Hepatocyte (in vitro differentiated cells): ENCODE data around the gene CD34. TPM values are rescaled to one million over a fixed set of nuclear protein-coding genes. Genes with fewer than 3 reads are reported as not detected.
A peak's percentile ranks its signal among the peaks of the same experiment; 100 is the strongest.

Experiments used
- DNase-seq: peaks from one replicate; pipeline ENCODE4 v3.0.0-alpha.2; 2016; ENCODE audit warnings: low spot score
- H2AFZ ChIP-seq: fragments of 200-600 bp; sonication (generic); 2 replicates; pipeline ENCODE4 v1.6.0; 2016; ENCODE audit warnings: antibody characterized with exemption, mild to moderate bottlenecking
- H3K27ac ChIP-seq: fragments of 200-600 bp; sonication (generic); 2 replicates; pipeline ENCODE4 v1.5.1; 2016; ENCODE audit warnings: mild to moderate bottlenecking
- H3K27me3 ChIP-seq: fragments of 200-600 bp; sonication (generic); 2 replicates; pipeline ENCODE4 v1.6.1; 2016
- H3K36me3 ChIP-seq: fragments of 200-600 bp; sonication (generic); replicated peaks from 2 replicates; pipeline ENCODE4 v1.5.1; 2016; ENCODE audit warnings: low read depth; ENCODE audit not compliant: insufficient read depth
- H3K4me1 ChIP-seq: fragments of 200-600 bp; sonication (generic); 2 replicates; pipeline ENCODE4 v1.5.1; 2016; ENCODE audit warnings: mild to moderate bottlenecking, moderate library complexity; ENCODE audit not compliant: insufficient read depth
- H3K4me2 ChIP-seq: fragments of 200-600 bp; sonication (generic); 2 replicates; pipeline ENCODE4 v1.6.0; 2016
- H3K4me3 ChIP-seq: fragments of 200-600 bp; sonication (generic); 2 replicates; pipeline ENCODE4 v1.5.1; 2016; ENCODE audit warnings: mild to moderate bottlenecking
- H3K79me2 ChIP-seq: fragments of 200-600 bp; sonication (generic); 2 replicates; pipeline ENCODE4 v1.6.0; 2017; ENCODE audit warnings: mild to moderate bottlenecking
- H3K9me2 ChIP-seq: fragments of 200-600 bp; sonication (generic); replicated peaks from 2 replicates; pipeline ENCODE4 v1.6.0; 2017; ENCODE audit warnings: mild to moderate bottlenecking; ENCODE audit not compliant: insufficient read depth
- H3K9me3 ChIP-seq: fragments of 200-600 bp; sonication (generic); 2 replicates; pipeline ENCODE4 v1.5.1; 2016; ENCODE audit warnings: low read depth, mild to moderate bottlenecking
- H4K20me1 ChIP-seq: fragments of 200-600 bp; sonication (generic); 2 replicates; pipeline ENCODE4 v1.6.0; 2016; ENCODE audit warnings: mild to moderate bottlenecking; ENCODE audit not compliant: insufficient read depth, poor library complexity, severe bottlenecking
- CTCF ChIP-seq: fragments of 200-600 bp; sonication (generic); IDR thresholded peaks from 2 replicates; pipeline ENCODE4 v1.5.1; 2016; ENCODE audit warnings: antibody characterized with exemption, mild to moderate bottlenecking; ENCODE audit not compliant: poor library complexity
- EZH2 ChIP-seq: fragments of 200-600 bp; sonication (generic); IDR thresholded peaks from 2 replicates; pipeline ENCODE4 v1.6.1; 2016; ENCODE audit warnings: antibody characterized with exemption, mild to moderate bottlenecking, borderline replicate concordance
- EZH2phosphoT487 ChIP-seq: fragments of 200-600 bp; sonication (generic); IDR thresholded peaks from one replicate; pipeline ENCODE4 v1.6.1; 2018; ENCODE audit warnings: antibody characterized with exemption, mild to moderate bottlenecking, low read depth, moderate library complexity; ENCODE audit not compliant: unreplicated experiment, severe bottlenecking
- WGBS: methylation state at CpG from one replicate; pipeline ENCODE4 v1.1.6; 2016; ENCODE audit warnings: low lambda C conversion rate; ENCODE audit errors: missing lambda C conversion rate; 5-methylcytosine and 5-hydroxymethylcytosine counted together
- polyA plus RNA-seq: library from polyadenylated mRNA; unstranded; fragments of >200 nt; fragmentation: Nextera tagmentation; extraction: Ambion mirVana; gene quantifications from 2 replicates; pipeline ENCODE4 v1.2.1, GENCODE V29; 2016
- total RNA-seq: library from RNA; depleted of rRNA; stranded (reverse); fragments of >200 nt; gene quantifications from 2 replicates; pipeline ENCODE4 v1.2.3, GENCODE V29; 2014

Gene CD34
- total and polyA plus RNA-seq, 2 experiments from 2014 or later, result 0.90 to 2.4 TPM

DNA sequence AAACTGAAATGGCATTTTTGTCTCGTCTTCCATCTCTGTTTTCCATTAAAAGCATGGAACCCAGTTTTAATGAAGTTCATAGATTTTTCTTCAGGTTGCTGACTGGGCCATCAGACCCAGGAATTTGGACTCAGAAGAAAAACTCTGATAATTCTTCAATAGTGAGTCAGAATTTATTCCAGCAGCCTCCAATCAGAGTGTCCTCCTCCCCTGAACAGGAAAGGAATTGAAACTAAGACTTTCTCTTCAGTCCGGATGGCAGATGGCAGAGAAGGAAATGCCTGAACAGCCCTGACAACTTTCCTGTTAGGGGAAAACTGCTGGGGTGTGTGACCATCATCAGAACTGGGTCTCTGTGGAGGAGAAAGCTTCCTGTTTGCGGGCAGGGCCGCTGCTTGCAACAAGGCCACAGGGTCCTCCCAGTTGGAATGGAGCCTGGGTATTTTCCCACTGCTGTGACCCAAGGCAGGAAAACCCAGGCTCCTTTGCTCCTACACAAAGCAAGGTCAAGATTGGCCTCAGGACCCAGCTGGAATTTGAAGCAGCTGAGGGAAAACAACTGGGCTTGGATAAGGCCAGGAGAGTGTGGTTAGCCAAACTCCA lies 20.7 kb downstream of the CD34 start:
- no peaks in the 10 kb centered on the region for H3K79me2 ChIP-seq
- no peak overlapping the region for H3K4me3 ChIP-seq
- no peaks in the 10 kb centered on the region for H4K20me1 ChIP-seq
- peak overlapping the region; percentile 13 for H2AFZ ChIP-seq
- no peaks in the 10 kb centered on the region for H3K36me3 ChIP-seq
- H3K9me3 ChIP-seq, result no peaks in the 10 kb centered on the region
- no peak overlapping the region for H3K4me2 ChIP-seq
- no peak overlapping the region for H3K27ac ChIP-seq
- H3K4me1 ChIP-seq, result no peaks in the 10 kb centered on the region
- H3K9me2 ChIP-seq, result no peaks in the 10 kb centered on the region
- WGBS, result 65% methylated on average over 4 of the region's 4 CpGs
- DNase-seq, result no peak
- peaks cover 7% of the 10 kb centered on the region for H3K27me3 ChIP-seq
- no peak for TF ChIP-seq EZH2
- no peak for TF ChIP-seq CTCF
- no peak for TF ChIP-seq EZH2phosphoT487

GRCh38 chr1:207888652-207889051 lies 22.3 kb downstream of the CD34 start:
- H3K27ac ChIP-seq, result no peak overlapping the region
- H2AFZ ChIP-seq, result no peak overlapping the region
- H3K27me3 ChIP-seq, result peaks cover under 1% of the 10 kb centered on the region
- no peaks in the 10 kb centered on the region for H3K9me2 ChIP-seq
- no peak for DNase-seq
- TF ChIP-seq EZH2 (no peak), EZH2phosphoT487 (no peak), CTCF (no peak)
- 81% methylated on average over 5 of the region's 5 CpGs for WGBS
- H3K4me3 ChIP-seq, result no peak overlapping the region
- no peaks in the 10 kb centered on the region for H3K79me2 ChIP-seq
- H3K36me3 ChIP-seq, result no peaks in the 10 kb centered on the region
- no peaks in the 10 kb centered on the region for H3K9me3 ChIP-seq
- H3K4me2 ChIP-seq, result no peak overlapping the region
- no peaks in the 10 kb centered on the region for H4K20me1 ChIP-seq
- H3K4me1 ChIP-seq, result no peaks in the 10 kb centered on the region

GRCh38 chr1:207887542-207888201 lies 23.3 kb downstream of the CD34 start:
- H2AFZ ChIP-seq, result no peak overlapping the region
- H3K27me3 ChIP-seq, result peaks cover 5% of the 10 kb centered on the region
- H3K4me3 ChIP-seq, result no peak overlapping the region
- H3K9me3 ChIP-seq, result no peaks in the 10 kb centered on the region
- H4K20me1 ChIP-seq, result no peaks in the 10 kb centered on the region
- no peaks in the 10 kb centered on the region for H3K4me1 ChIP-seq
- TF ChIP-seq CTCF (no peak), EZH2phosphoT487 (no peak), EZH2 (no peak)
- DNase-seq, result no peak
- H3K4me2 ChIP-seq, result no peak overlapping the region
- H3K79me2 ChIP-seq, result no peaks in the 10 kb centered on the region
- no peaks in the 10 kb centered on the region for H3K36me3 ChIP-seq
- WGBS, result 88% methylated on average over 16 of the region's 19 CpGs
- no peaks in the 10 kb centered on the region for H3K9me2 ChIP-seq
- no peak overlapping the region for H3K27ac ChIP-seq
